DMS 273 (cell line): ENCODE data around the gene C20orf144.

Source experiments
- DNase-seq: peaks from one replicate; lab custom pipeline; 2025; ENCODE audit not compliant: unreplicated experiment; lab: John Stamatoyannopoulos, UW

C20orf144 gene

GRCh38 chr20:33676121-33676520 is 14.0 kb downstream of the C20orf144 start:
- no peak for DNase-seq

GRCh38 chr20:33676652-33677645 is 14.8 kb downstream of the C20orf144 start:
- no peak for DNase-seq

DNA sequence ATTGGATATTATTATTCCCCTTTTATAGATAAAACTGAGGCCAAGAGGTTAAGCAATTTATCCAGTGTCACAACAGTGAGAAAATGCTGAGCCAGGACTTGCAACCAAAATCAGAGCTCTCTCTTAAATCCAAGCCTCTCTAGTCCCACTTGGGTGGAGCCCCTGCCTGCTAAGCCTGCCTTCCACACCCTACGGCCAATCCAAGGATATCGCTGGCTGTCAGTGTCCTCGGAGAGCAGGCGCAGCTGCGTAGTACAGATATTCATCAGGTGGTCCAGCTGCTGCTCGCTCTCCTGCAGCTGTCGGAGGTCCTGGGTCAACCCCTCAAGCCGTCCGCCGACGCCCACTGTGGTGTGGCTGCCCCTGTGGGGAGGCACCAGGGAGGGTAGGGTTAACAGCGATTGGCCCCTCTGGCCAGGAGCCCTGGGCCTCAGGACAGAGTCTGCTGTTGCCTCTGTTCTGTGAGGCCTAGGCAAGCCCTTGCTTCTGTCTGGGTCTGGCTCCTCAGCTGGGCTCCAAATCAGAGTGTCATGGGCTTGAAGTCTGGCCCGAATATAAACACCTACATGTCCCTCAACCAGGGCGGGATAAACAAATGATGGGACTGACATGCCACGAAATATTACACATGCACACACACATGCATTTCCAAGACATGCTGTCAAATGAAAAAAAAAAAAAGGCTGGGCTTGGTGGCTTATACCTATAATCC is 16.0 kb downstream of the C20orf144 start:
- DNase-seq: no peak

DNA sequence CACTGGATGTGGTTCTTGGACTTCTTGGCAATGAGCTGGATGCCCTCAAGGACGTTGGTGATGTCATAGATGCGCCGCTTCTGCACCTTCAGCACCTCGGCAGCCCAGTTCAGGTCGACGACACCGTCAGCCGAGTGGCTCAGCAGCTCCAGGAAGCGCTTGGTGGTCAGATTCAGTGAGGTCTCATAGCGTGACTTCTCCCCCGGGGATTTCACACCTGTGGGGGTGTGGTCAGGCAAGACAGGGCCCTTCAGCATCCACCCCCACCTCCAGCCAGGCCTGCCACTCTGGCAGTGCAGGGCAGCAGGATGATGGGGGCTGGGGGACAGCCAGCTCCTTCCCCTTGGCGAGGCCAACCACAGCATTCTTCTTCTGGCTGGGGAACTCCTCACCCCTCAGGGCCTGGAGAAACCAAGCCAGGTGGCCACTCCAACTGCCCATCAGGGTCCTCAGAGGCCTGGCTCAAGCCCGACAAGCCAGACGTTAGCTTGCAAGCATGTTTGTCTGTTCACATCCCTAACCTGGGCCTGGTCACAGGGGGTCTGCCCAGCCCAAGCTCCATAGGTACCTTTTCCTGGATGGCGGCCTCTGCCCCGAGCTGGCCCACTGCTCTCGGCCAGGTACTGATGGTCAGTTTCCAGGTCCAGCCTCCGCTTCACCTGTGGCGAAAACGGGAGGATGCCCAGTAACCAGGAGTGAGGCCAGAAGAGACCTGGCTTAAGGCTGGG is 17.8 kb downstream of the C20orf144 start:
- no peak for DNase-seq

- DNase-seq: no peak
Observed at GRCh38 chr20:33680686-33681085, 18.6 kb downstream of the C20orf144 start.

GRCh38 chr20:33681288-33681687 is 19.2 kb downstream of the C20orf144 start:
- no peak for DNase-seq

- DNase-seq: no peak
Observed at GRCh38 chr20:33681728-33682353, 19.7 kb downstream of the C20orf144 start.

DNA sequence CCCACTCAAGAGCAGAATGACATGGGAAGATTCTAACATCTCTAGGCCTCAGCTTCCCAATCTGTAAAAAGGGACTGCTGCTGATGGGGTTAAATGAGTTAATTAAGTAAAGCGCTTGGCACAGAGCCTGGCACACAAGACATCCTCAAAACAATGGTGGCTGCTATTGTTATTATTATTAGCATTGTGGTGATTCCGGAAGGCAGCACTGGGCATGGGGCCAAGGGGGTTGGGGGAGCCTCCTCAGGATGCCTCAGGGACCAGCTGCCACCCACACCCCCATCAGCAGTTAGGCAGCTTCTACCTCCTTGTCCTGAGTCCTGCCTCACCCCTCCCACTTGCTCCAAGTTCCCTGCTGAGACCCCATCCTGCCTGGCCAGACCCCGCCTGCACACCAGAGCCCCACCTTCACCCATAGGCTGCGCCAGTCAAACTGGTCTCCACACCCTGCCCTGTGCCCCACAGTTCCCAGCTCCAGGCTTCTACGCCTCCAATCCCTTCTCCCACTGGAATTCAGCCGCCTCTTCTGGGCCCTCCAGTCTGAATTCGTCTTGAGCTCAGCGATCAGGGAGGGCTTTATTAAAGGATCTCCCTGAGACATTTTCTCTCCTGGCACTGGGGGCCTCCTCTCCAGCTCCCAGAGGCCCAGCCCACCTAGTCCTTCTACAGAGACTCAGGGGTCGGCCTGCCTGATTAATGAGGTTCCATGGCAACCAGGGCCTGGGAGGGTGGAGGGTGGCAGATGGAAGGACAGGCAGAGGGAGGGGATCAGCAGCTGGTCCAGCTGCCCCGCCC is 22.6 kb downstream of the C20orf144 start:
- peak; percentile 96 for DNase-seq

DNA sequence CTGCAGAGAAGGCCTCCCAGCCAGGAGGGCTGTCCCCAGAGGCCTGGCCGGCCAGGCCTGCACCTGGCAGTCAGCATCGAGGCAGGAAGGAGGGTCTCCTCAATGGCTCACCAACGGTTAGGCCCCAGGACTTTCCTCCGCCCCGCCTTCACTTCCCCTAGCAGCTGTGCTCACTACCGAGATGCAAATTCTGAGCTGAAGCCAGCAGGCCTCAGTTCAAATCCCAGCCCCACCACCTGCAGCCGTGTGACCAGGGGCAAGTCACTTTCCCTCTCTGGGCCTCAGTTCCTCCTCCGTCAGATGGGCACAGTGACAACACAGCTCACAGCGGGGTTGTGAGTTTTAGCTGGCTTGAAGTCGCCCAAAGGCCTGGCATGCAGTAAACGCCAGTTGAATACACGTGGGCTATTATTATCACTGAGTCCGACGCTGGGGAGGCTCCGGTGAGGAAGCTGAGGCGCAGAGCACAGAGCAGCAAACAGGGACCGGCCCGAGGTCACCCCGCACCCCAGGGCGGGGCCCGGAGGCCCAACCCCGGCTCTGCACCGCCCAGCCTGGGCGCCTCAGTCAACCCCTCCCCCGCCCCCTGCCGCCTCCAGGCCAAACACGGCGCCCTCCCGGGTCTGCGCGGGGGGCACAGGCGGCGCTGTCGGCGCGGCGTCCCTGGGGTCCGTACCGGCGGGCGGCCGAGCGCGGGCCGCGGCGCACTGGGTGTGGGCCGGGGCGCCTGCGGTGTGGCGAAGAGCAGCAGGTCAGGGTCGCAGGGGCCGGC is 23.4 kb downstream of the C20orf144 start:
- DNase-seq: peak; percentile 96

DNA sequence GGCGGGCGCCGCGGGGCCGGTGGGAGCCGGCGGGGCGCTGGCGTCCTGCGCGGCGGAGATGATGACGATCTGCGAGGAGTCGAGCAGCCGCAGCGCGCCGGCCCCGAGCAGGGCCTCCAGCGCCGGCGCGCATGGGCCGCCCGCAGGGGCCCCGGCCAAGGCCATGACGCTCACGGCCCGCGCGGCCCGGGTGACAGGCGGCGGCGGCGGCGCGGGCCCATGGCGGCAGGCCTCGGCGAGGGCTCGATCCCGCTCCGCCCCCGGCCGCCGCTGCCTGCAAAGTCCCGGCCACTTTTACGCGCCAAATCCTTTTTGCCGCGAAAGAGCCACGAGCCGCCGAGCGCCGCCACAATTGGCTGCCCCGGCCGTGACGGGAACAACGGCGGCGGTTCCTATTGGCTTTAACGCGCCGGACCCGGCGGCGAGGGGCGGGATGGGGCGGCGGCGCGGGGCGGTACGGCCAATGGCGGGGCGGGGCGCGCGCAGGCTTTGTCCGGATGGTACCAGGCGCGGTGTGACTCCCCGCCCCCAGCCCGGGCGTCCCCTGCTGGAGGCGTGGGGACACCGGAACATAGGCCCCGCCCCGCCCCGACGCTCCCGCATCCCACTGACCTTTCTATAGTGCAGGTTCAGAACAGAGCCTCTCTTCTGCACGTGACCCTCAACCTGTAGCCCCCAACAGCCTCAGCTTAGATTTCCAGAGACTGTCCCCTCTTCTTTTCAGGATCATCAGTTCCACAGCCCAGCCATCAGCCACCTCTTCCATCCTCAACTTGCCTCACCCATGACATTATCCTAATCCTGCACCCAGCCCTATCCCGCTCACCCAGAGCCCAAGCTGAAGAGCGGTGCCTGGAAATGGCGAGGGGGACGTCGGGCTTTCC is 24.2 kb downstream of the C20orf144 start, which contains the start of gene E2F1:
E2F1 (minus strand) TSS at position 286 of the 884 bp plus-strand sequence; CDS start at position 165, 121 bp downstream.
- DNase-seq: peak; percentile 99

DNA sequence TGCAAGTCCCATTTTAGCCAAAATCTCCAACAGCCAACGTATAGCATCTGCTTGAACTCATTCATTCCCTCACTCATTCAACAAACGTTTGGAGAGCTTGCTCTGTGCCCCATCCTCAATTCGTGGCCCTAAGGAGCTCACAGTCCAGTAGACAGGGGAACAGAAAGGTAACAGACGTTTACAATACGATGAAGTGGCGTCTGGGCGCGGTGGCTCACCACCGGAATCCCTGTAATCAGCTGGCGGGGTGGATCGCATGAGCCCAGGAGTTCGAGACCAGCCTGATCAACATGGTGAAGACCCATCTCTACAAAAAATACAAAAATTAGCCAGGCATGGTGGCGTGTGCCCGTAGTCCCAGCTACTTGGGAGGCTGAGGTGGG is 24.8 kb downstream of the C20orf144 start:
- DNase-seq: no peak

GRCh38 chr20:33687370-33687915 is 25.3 kb downstream of the C20orf144 start:
- DNase-seq: no peak

DNA sequence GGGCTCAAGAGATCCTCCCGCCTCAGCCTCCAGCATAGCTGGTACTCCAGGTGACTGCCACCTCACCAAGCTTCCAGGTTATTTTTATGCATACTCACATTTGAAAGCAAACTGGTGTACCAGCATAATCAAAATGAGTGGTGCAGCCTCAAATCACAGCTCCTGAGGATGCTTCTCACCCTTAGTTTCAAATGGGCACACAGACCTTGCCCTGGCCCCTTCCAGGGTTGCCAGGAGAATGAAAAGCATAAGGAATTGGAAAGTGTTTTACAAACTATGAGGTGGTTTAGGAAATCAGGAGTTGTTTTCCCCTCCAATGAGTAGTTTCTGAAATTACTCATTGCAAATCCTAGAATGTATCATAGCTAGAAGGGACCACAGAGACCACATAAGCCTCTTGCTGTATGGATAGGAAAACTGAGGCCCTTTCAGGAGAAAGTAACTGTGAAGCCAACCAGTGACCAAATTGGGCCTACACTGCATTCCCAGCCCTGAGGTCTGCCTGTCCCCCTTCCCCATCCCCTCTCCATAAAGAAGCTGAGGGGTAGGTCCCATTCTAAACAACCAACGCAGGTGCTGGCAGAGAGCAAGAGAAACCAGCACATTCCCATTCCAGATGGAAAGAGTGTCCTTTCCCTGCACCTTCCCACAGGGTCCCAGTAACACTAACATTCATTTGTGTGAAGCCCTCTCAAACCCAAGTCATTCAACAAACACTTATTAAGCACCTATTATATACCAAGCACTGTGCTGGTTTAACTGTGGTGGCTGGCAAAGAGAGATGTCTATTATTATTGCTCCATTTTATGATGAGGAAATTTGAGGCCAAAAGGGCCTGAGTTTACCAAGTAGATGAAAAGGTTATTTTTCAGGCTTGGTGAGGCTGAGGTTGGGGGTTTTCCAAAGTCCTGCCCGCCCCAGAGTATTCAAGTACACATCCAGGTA is 26.1 kb downstream of the C20orf144 start:
- DNase-seq: no peak

GRCh38 chr20:33688938-33689424 is 26.9 kb downstream of the C20orf144 start:
- no peak for DNase-seq

DNA sequence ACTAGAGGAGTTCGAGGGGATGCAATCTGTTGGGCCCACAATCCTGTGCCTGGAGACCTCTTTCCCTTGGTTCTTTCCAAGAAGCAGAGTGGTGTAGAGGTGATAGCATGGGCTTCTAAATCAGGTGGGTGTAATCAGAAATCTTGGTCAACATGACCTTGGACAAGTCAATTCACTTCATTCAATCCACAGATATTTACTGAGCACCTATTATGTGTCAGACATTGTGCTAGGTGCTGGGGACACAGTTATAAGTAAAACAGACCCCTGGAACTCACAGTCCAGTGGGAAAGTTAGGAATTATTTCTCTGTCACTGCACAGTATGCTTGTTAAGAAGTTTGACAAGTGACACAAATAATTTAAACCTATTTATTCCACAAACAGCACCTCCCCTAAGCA is 27.4 kb downstream of the C20orf144 start:
- DNase-seq: no peak

GRCh38 chr20:33689973-33690372 is 27.8 kb downstream of the C20orf144 start:
- DNase-seq: no peak

- no peak for DNase-seq
Observed at GRCh38 chr20:33693289-33693688, 31.2 kb downstream of the C20orf144 start.
